Measurements from ENCODE around the gene RNASEH1.

RNASEH1 gene

GRCh38 chr2:3575534-3576262 is 17.6 kb upstream of the RNASEH1 start:
- no peak for TF ChIP-seq EZH2phosphoT487 (IDR thresholded peaks at IDR 0.05; ENCODE audit: borderline replicate concordance)
- TF ChIP-seq, protein P1, sequence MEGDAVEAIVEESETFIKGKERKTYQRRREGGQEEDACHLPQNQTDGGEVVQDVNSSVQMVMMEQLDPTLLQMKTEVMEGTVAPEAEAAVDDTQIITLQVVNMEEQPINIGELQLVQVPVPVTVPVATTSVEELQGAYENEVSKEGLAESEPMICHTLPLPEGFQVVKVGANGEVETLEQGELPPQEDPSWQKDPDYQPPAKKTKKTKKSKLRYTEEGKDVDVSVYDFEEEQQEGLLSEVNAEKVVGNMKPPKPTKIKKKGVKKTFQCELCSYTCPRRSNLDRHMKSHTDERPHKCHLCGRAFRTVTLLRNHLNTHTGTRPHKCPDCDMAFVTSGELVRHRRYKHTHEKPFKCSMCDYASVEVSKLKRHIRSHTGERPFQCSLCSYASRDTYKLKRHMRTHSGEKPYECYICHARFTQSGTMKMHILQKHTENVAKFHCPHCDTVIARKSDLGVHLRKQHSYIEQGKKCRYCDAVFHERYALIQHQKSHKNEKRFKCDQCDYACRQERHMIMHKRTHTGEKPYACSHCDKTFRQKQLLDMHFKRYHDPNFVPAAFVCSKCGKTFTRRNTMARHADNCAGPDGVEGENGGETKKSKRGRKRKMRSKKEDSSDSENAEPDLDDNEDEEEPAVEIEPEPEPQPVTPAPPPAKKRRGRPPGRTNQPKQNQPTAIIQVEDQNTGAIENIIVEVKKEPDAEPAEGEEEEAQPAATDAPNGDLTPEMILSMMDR (conservative IDR thresholded peaks at IDR 0.05; ENCODE audit: low read length): no peak
- Histone ChIP-seq H3K36me3 (ENCODE audit: insufficient read depth, low read length) (peaks cover 45% of the 10 kb centered on the region), H3K4me1 (ENCODE audit: insufficient read depth, low read length, poor library complexity, severe bottlenecking) (peaks cover 40% of the 10 kb centered on the region), H4K20me1 (ENCODE audit: insufficient read depth, low read length, poor library complexity, severe bottlenecking) (peaks cover 55% of the 10 kb centered on the region), H3F3A (ENCODE audit: low read depth) (no peaks in the 10 kb centered on the region), H3K9me2 (replicated peaks; ENCODE audit: low read depth, low read length) (no peaks in the 10 kb centered on the region), H3K9ac (ENCODE audit: low read depth, low read length, poor library complexity, severe bottlenecking) (peak overlapping the region; percentile 98), H3K79me2 (ENCODE audit: insufficient read depth, low read length) (peaks cover 56% of the 10 kb centered on the region), H2AFZ (ENCODE audit: low read length) (peak overlapping the region; percentile 77), H3K4me3 (ENCODE audit: low read length, poor library complexity, severe bottlenecking) (peak overlapping the region; percentile 97), H3K4me2 (ENCODE audit: low read depth, low read length, poor library complexity, severe bottlenecking) (peak overlapping the region; percentile 97), H3K27me3 (ENCODE audit: insufficient read depth, low read length, poor library complexity, severe bottlenecking) (peaks cover 10% of the 10 kb centered on the region), H3K9me3 (ENCODE audit: insufficient read depth, low read depth, low read length) (no peaks in the 10 kb centered on the region)

DNA sequence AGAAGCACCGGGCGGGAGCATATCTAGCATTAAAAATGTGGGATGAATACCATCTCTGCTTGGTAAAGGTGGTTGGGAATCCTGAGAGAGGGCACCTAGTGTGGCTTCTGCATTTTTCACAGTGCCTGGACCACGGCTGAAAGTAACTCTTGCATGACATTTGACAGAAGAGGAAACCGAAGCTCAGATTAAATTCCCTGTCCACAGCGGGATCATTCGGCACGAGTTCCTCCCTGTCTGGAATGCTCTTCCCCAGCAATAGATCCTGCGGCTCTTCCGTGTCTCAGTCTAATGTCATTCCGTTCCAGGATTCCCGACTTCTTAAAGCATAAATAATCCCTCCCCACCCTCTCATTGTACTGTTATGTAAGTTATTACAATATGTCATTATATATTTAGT is 16.0 kb upstream of the RNASEH1 start:
- Histone ChIP-seq H3K4me2 (ENCODE audit: low read depth, low read length, poor library complexity, severe bottlenecking) (peak overlapping the region; percentile 79), H3K9me2 (replicated peaks; ENCODE audit: low read depth, low read length) (no peaks in the 10 kb centered on the region), H4K20me1 (ENCODE audit: insufficient read depth, low read length, poor library complexity, severe bottlenecking) (peaks cover 40% of the 10 kb centered on the region), H3K36me3 (ENCODE audit: insufficient read depth, low read length) (peaks cover 29% of the 10 kb centered on the region), H3F3A (ENCODE audit: low read depth) (no peaks in the 10 kb centered on the region), H3K4me1 (ENCODE audit: insufficient read depth, low read length, poor library complexity, severe bottlenecking) (peaks cover 31% of the 10 kb centered on the region), H3K9ac (ENCODE audit: low read depth, low read length, poor library complexity, severe bottlenecking) (no peak overlapping the region), H3K4me3 (ENCODE audit: low read length, poor library complexity, severe bottlenecking) (peak overlapping the region; percentile 97), H3K9me3 (ENCODE audit: insufficient read depth, low read depth, low read length) (no peaks in the 10 kb centered on the region), H3K27me3 (ENCODE audit: insufficient read depth, low read length, poor library complexity, severe bottlenecking) (peaks cover 10% of the 10 kb centered on the region), H3K79me2 (ENCODE audit: insufficient read depth, low read length) (peaks cover 41% of the 10 kb centered on the region), H2AFZ (ENCODE audit: low read length) (no peak overlapping the region)
- TF ChIP-seq, protein P1 (conservative IDR thresholded peaks at IDR 0.05; ENCODE audit: low read length): no peak
- TF ChIP-seq EZH2phosphoT487 (IDR thresholded peaks at IDR 0.05; ENCODE audit: borderline replicate concordance): no peak

GRCh38 chr2:3572620-3573019 is 14.5 kb upstream of the RNASEH1 start:
- no peak overlapping the region for H3K4me2 ChIP-seq (ENCODE audit: low read depth, low read length, poor library complexity, severe bottlenecking)
- peaks cover 16% of the 10 kb centered on the region for H3K4me1 ChIP-seq (ENCODE audit: insufficient read depth, low read length, poor library complexity, severe bottlenecking)
- no peaks in the 10 kb centered on the region for H3K9me2 ChIP-seq (replicated peaks; ENCODE audit: low read depth, low read length)
- no peaks in the 10 kb centered on the region for H3K9me3 ChIP-seq (ENCODE audit: insufficient read depth, low read depth, low read length)
- peaks cover 14% of the 10 kb centered on the region; the same call in 1 of the 2 replicates for H3K36me3 ChIP-seq (ENCODE audit: insufficient read depth, low read length)
- peaks cover 25% of the 10 kb centered on the region for H3K79me2 ChIP-seq (ENCODE audit: insufficient read depth, low read length)
- TF ChIP-seq, protein P1 (conservative IDR thresholded peaks at IDR 0.05; ENCODE audit: low read length): peak; percentile 19; the same call in 1 of the 2 replicates
- TF ChIP-seq EZH2phosphoT487 (IDR thresholded peaks at IDR 0.05; ENCODE audit: borderline replicate concordance): no peak
- H3K4me3 ChIP-seq (ENCODE audit: low read length, poor library complexity, severe bottlenecking): no peak overlapping the region
- peaks cover 10% of the 10 kb centered on the region for H3K27me3 ChIP-seq (ENCODE audit: insufficient read depth, low read length, poor library complexity, severe bottlenecking)
- no peak overlapping the region for H2AFZ ChIP-seq (ENCODE audit: low read length)
- peak overlapping the region; percentile 3 for H3K9ac ChIP-seq (ENCODE audit: low read depth, low read length, poor library complexity, severe bottlenecking)
- H4K20me1 ChIP-seq (ENCODE audit: insufficient read depth, low read length, poor library complexity, severe bottlenecking): peaks cover 24% of the 10 kb centered on the region
- no peaks in the 10 kb centered on the region for H3F3A ChIP-seq (ENCODE audit: low read depth)

Measured in Loucy (cell line).